Forelimb muscle (tissue), 1 donor: Measurements from ENCODE around the gene TNFSF10. TPM values are rescaled to one million over a fixed set of nuclear protein-coding genes. Genes with fewer than 3 reads are reported as not detected.
"Not testable (repeated sequence)": the region's sequence is repeated elsewhere in the genome, so short reads cannot be mapped to it uniquely, and the experiment has no call there.

Experiments
- DNase-seq: peaks from one replicate; pipeline ENCODE4 v3.0.0-alpha.2; 2013; ENCODE audit warnings: low read depth
- polyA plus RNA-seq: library from polyadenylated mRNA; unstranded; fragments of 120-200 nt; gene quantifications from one replicate; pipeline ENCODE4 v1.2.1, GENCODE V29; 2013; ENCODE audit not compliant: insufficient read length

Gene TNFSF10
- polyA plus RNA-seq, result 9.4 TPM

- no peak for DNase-seq
Observed at GRCh38 chr3:172522871-172523818, at the start of gene TNFSF10. TNFSF10 (minus strand) TSS chr3:172523430; CDS start chr3:172523384, 46 bp downstream.

GRCh38 chr3:172569128-172570008, 46.1 kb upstream of the TNFSF10 start:
- DNase-seq, result no peak

GRCh38 chr3:172568701-172569100, 45.5 kb upstream of the TNFSF10 start:
- no peak for DNase-seq

- DNase-seq, result not testable (repeated sequence)
Observed at GRCh38 chr3:172566785-172567184, 43.6 kb upstream of the TNFSF10 start.

- DNase-seq, result no peak
Observed at GRCh38 chr3:172564499-172564898, 41.3 kb upstream of the TNFSF10 start.

- no peak for DNase-seq
Observed at GRCh38 chr3:172562871-172563865, 39.9 kb upstream of the TNFSF10 start.

- DNase-seq, result no peak
Observed at GRCh38 chr3:172561897-172562640, 38.8 kb upstream of the TNFSF10 start.

GRCh38 chr3:172560586-172560985, 37.4 kb upstream of the TNFSF10 start:
- no peak for DNase-seq

- DNase-seq, result no peak
Observed at GRCh38 chr3:172560026-172560425, 36.8 kb upstream of the TNFSF10 start.

GRCh38 chr3:172559020-172559419, 35.8 kb upstream of the TNFSF10 start:
- DNase-seq, result no peak

- no peak for DNase-seq
Observed at GRCh38 chr3:172557515-172558220, 34.4 kb upstream of the TNFSF10 start.

GRCh38 chr3:172553526-172554252, 30.5 kb upstream of the TNFSF10 start:
- no peak for DNase-seq

GRCh38 chr3:172552607-172553006, 29.4 kb upstream of the TNFSF10 start:
- no peak for DNase-seq

- no peak for DNase-seq
Observed at GRCh38 chr3:172551874-172552273, 28.6 kb upstream of the TNFSF10 start.

- no peak for DNase-seq
Observed at GRCh38 chr3:172550347-172550943, 27.2 kb upstream of the TNFSF10 start.

GRCh38 chr3:172549144-172549543, 25.9 kb upstream of the TNFSF10 start:
- DNase-seq, result no peak

GRCh38 chr3:172546628-172547214, 23.5 kb upstream of the TNFSF10 start:
- no peak for DNase-seq

GRCh38 chr3:172546105-172546504, 22.9 kb upstream of the TNFSF10 start:
- DNase-seq, result no peak
